H4 (cell line): ENCODE results near the gene NAT8L. TPM values are rescaled to one million over a fixed set of nuclear protein-coding genes. Genes with fewer than 3 reads are reported as not detected.
"Not testable (repeated sequence)": the region's sequence is repeated elsewhere in the genome, so short reads cannot be mapped to it uniquely, and the experiment has no call there.

ENCODE experiments used
- DNase-seq: peaks from one replicate; pipeline ENCODE4 v3.0.0-alpha.2; 2015; ENCODE audit warnings: low spot score
- total RNA-seq: library from RNA; depleted of rRNA; stranded (reverse); fragments of >200 nt; shearing (Covaris generic); gene quantifications from 2 replicates; pipeline ENCODE4 v1.2.3, GENCODE V29; 2014; rRNA removed

Gene NAT8L
- 0.45 and 0.58 TPM in 2 replicates for total RNA-seq

GRCh38 chr4:2059046-2059725 is at the start of gene NAT8L:
Gene NAT8L, plus strand, starts transcription at chr4:2059327. Its CDS starts 185 bp downstream, at chr4:2059512.
- DNase-seq, result no peak

- DNase-seq, result peak; percentile 43
Measured at GRCh38 chr4:2009651-2010233, 49.4 kb upstream of the NAT8L start.

GRCh38 chr4:2011583-2011982 is 47.5 kb upstream of the NAT8L start:
- no peak for DNase-seq

GRCh38 chr4:2015008-2015407 is 44.1 kb upstream of the NAT8L start:
- no peak for DNase-seq

GRCh38 chr4:2021358-2022018 is 37.6 kb upstream of the NAT8L start:
- not testable (repeated sequence) for DNase-seq

- no peak for DNase-seq
Measured at GRCh38 chr4:2024683-2025082, 34.4 kb upstream of the NAT8L start.

- DNase-seq, result no peak
Measured at GRCh38 chr4:2025817-2026216, 33.3 kb upstream of the NAT8L start.

- DNase-seq, result not testable (repeated sequence)
Measured at GRCh38 chr4:2027120-2027519, 32.0 kb upstream of the NAT8L start.

- not testable (repeated sequence) for DNase-seq
Measured at GRCh38 chr4:2031161-2031560, 28.0 kb upstream of the NAT8L start.

GRCh38 chr4:2036327-2036726 is 22.8 kb upstream of the NAT8L start:
- DNase-seq, result no peak

- no peak for DNase-seq
Measured at GRCh38 chr4:2036866-2037265, 22.3 kb upstream of the NAT8L start.

GRCh38 chr4:2040391-2041238 is 18.5 kb upstream of the NAT8L start:
- no peak for DNase-seq

GRCh38 chr4:2041239-2042130 is 17.6 kb upstream of the NAT8L start:
- peak; percentile 78 for DNase-seq

- DNase-seq, result no peak
Measured at GRCh38 chr4:2042204-2042946, 16.8 kb upstream of the NAT8L start.

- no peak for DNase-seq
Measured at GRCh38 chr4:2042947-2043395, 16.2 kb upstream of the NAT8L start.

- no peak for DNase-seq
Measured at GRCh38 chr4:2043396-2044118, 15.6 kb upstream of the NAT8L start.

GRCh38 chr4:2044119-2044485 is 15.0 kb upstream of the NAT8L start:
- DNase-seq, result no peak

GRCh38 chr4:2044542-2045517 is 14.3 kb upstream of the NAT8L start:
- DNase-seq, result no peak
